HepG2 (cell line): ENCODE data around the gene SLC25A23. TPM values are rescaled to one million over a fixed set of nuclear protein-coding genes. Genes with fewer than 3 reads are reported as not detected.

Experiments
- ARNT2 ChIP-seq: sonication (generic); formaldehyde crosslinking; IDR thresholded peaks from 2 replicates; pipeline ENCODE4 v1.8.0; 2022; ENCODE audit warnings: mild to moderate bottlenecking, low read depth, missing genetic modification reagents, moderate library complexity
- CBFB ChIP-seq: sonication (generic); formaldehyde crosslinking; IDR thresholded peaks from 2 replicates; pipeline ENCODE4 v1.4.0; 2020; ENCODE audit warnings: missing genetic modification reagents
- FOSL2 ChIP-seq: sonication (generic); formaldehyde crosslinking; IDR thresholded peaks from 2 replicates; pipeline ENCODE4 v1.4.0; 2020; ENCODE audit warnings: missing genetic modification reagents
- KLF6 ChIP-seq: IDR thresholded peaks from 2 replicates; pipeline ENCODE4 v1.8.0; 2016; ENCODE audit warnings: missing biosample characterization, missing genetic modification reagents
- MAF1 ChIP-seq: sonication (generic); formaldehyde crosslinking; IDR thresholded peaks from 2 replicates; pipeline ENCODE4 v1.5.0; 2020; ENCODE audit warnings: missing genetic modification reagents, borderline replicate concordance
- MYNN ChIP-seq: sonication (generic); formaldehyde crosslinking; IDR thresholded peaks from 2 replicates; pipeline ENCODE4 v1.4.0; 2020; ENCODE audit warnings: mild to moderate bottlenecking, low read depth, missing genetic modification reagents
- NR2F6 ChIP-seq, 2 experiments: IDR thresholded peaks; 2 replicates each; pipeline ENCODE4 v1.6.1; 2016; ENCODE audit warnings: antibody characterized with exemption in 1 of 2, mild to moderate bottlenecking in 1 of 2
- RNF219 ChIP-seq: sonication (generic); formaldehyde crosslinking; IDR thresholded peaks from 2 replicates; pipeline ENCODE4 v1.5.0; 2020; ENCODE audit warnings: mild to moderate bottlenecking, missing genetic modification reagents
- YY1 ChIP-seq: IDR thresholded peaks from 2 replicates; pipeline ENCODE4 v1.6.1; 2011; ENCODE audit warnings: low read length, low read depth, moderate library complexity, mild to moderate bottlenecking; ENCODE audit not compliant: insufficient read depth, insufficient replicate concordance
- ZFP90 ChIP-seq: sonication (generic); formaldehyde crosslinking; IDR thresholded peaks from 2 replicates; pipeline ENCODE4 v1.8.0; 2022; ENCODE audit warnings: missing genetic modification reagents, mild to moderate bottlenecking, inconsistent platforms, borderline replicate concordance
- ZMYM3 ChIP-seq: sonication (generic); formaldehyde crosslinking; IDR thresholded peaks from 2 replicates; pipeline ENCODE4 v1.5.1; 2020; ENCODE audit warnings: mild to moderate bottlenecking, missing genetic modification reagents
- ZNF12 ChIP-seq: sonication (generic); formaldehyde crosslinking; IDR thresholded peaks from 2 replicates; pipeline ENCODE4 v1.5.0; 2020; ENCODE audit warnings: missing genetic modification reagents
- ZNF274 ChIP-seq: sonication (generic); formaldehyde crosslinking; IDR thresholded peaks from 2 replicates; pipeline ENCODE4 v1.5.1; 2020; ENCODE audit warnings: mild to moderate bottlenecking, missing genetic modification reagents
- ZNF431 ChIP-seq: sonication (generic); formaldehyde crosslinking; IDR thresholded peaks from 2 replicates; pipeline ENCODE4 v1.9.0; 2022; ENCODE audit warnings: missing genetic modification reagents, low read depth, mild to moderate bottlenecking, borderline replicate concordance
- ZNF432 ChIP-seq: sonication (generic); formaldehyde crosslinking; IDR thresholded peaks from 2 replicates; pipeline ENCODE4 v1.5.0; 2020; ENCODE audit warnings: missing genetic modification reagents, mild to moderate bottlenecking, borderline replicate concordance
- ZNF460 ChIP-seq: sonication (generic); formaldehyde crosslinking; IDR thresholded peaks from 2 replicates; pipeline ENCODE4 v1.5.1; 2020; ENCODE audit warnings: missing genetic modification reagents, mild to moderate bottlenecking, borderline replicate concordance
- ZNF605 ChIP-seq: sonication (generic); formaldehyde crosslinking; IDR thresholded peaks from 2 replicates; pipeline ENCODE4 v1.8.0; 2022; ENCODE audit warnings: mild to moderate bottlenecking, missing genetic modification reagents
- ZNF672 ChIP-seq: sonication (generic); formaldehyde crosslinking; IDR thresholded peaks from 2 replicates; pipeline ENCODE4 v1.8.1; 2022; ENCODE audit warnings: missing genetic modification reagents
- polyA plus RNA-seq, 8 experiments: library from polyadenylated mRNA; depleted of rRNA in 3 of 8; stranded (reverse) in 7 of 8; unstranded in 1 of 8; fragments of >200 nt; fragmentation: Illumina TruSeq in 4 of 8; extraction: Trizol in 4 of 8; gene quantifications; 2 replicates each; pipeline versions ENCODE4 v1.2.1 to v1.2.3, GENCODE V29; 2011 to 2016; ENCODE audit warnings: low read depth in 4 of 8, missing spikeins in 1 of 8, mixed read lengths in 1 of 8; ENCODE audit not compliant: insufficient read depth in 1 of 8
- total RNA-seq, 5 experiments: library from RNA; depleted of rRNA; stranded (reverse); fragments of >200 nt; fragmentation: Illumina TruSeq; extraction: Trizol; gene quantifications; 2 replicates each; pipeline ENCODE4 v1.2.3, GENCODE V29; 2016; ENCODE audit warnings: low read depth in 1 of 5
- TF ChIP-seq, protein P1 (sequence below): sonication (generic); formaldehyde crosslinking; conservative IDR thresholded peaks from 2 replicates; pipeline ENCODE4 v1.4.0; 2020; ENCODE audit warnings: missing genetic modification reagents
- TF ChIP-seq, protein P2 (sequence below): sonication (generic); formaldehyde crosslinking; IDR thresholded peaks from 2 replicates; pipeline ENCODE4 v1.4.0; 2020; ENCODE audit warnings: missing genetic modification reagents, borderline replicate concordance

SLC25A23 gene
- total and polyA plus RNA-seq, 2 of the 13 experiments (the other 11 are each of a cell fraction or from before 2014, with no cell fraction given) = 12.4 to 15.2 TPM

DNA sequence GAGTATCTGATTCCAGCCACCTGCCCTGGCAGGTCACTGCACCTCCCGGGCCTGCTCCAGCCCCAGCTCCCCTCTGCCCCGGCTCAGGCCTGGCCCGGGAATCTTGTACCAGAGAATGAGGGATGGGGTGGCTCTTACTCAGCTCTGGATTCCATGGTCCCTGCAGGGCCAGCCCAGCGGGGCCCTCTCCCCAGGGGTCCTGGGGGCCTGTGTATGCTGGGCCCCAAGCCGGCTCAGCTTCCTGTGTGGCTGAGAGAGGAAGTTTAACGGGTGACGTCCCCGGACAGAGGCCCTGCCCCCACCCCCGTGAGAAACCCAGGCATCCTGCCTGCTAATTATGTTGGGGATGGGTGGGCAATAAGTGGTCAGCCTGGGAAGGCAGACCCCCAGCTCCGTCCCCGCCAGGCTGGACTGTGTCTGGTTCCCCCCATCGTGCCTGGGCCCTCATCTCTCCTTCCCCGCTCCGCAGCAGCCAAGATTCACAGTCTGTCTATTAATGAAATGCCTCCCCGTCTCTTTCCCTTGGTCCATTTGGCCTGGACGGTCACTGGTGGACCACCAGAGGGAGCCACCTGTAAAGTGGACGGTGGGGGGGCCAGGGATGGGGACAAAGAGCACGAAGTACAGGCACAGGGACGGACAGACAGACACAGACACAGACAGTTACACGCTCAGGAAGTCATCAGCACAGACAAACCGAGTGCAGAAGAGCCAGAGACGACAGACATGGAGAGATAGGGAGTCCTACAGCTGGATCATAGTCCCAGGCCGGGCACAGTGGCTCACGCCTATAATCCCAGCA, 22.1 kb upstream of the SLC25A23 start, which contains the start of gene DENND1C (continued):
- TF ChIP-seq, protein P1, sequence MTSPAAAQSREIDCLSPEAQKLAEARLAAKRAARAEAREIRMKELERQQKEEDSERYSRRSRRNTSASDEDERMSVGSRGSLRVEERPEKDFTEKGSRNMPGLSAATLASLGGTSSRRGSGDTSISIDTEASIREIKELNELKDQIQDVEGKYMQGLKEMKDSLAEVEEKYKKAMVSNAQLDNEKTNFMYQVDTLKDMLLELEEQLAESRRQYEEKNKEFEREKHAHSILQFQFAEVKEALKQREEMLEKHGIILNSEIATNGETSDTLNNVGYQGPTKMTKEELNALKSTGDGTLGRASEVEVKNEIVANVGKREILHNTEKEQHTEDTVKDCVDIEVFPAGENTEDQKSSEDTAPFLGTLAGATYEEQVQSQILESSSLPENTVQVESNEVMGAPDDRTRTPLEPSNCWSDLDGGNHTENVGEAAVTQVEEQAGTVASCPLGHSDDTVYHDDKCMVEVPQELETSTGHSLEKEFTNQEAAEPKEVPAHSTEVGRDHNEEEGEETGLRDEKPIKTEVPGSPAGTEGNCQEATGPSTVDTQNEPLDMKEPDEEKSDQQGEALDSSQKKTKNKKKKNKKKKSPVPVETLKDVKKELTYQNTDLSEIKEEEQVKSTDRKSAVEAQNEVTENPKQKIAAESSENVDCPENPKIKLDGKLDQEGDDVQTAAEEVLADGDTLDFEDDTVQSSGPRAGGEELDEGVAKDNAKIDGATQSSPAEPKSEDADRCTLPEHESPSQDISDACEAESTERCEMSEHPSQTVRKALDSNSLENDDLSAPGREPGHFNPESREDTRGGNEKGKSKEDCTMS = no peak
- TF ChIP-seq RNF219 (CRISPR knock-in tag) (no peak), FOSL2 (CRISPR knock-in tag) (no peak), ZNF460 (CRISPR knock-in tag) (no peak), NR2F6 (IDR thresholded peaks at IDR 0.05) (no peak), NR2F6 (CRISPR knock-in tag; IDR thresholded peaks at IDR 0.05) (0 out of 2 replicates have a peak, but pooled peaks have one; percentile 7), ZNF431 (no peak), ZFP90 (CRISPR knock-in tag) (no peak), YY1 (peak; percentile 28), ZNF672 (CRISPR knock-in tag) (no peak), MAF1 (CRISPR knock-in tag) (0 out of 2 replicates have a peak, but pooled peaks have one; percentile 35), ZNF12 (no peak), ZNF274 (CRISPR knock-in tag) (0 out of 2 replicates have a peak, but pooled peaks have one; percentile 37), ZNF432 (CRISPR knock-in tag) (no peak), CBFB (CRISPR knock-in tag) (no peak), ARNT2 (CRISPR knock-in tag) (no peak), ZMYM3 (CRISPR knock-in tag) (peak; percentile 60), ZNF605 (CRISPR knock-in tag) (no peak), MYNN (CRISPR knock-in tag) (no peak), KLF6 (CRISPR knock-in tag) (no peak)
- TF ChIP-seq, protein P2, sequence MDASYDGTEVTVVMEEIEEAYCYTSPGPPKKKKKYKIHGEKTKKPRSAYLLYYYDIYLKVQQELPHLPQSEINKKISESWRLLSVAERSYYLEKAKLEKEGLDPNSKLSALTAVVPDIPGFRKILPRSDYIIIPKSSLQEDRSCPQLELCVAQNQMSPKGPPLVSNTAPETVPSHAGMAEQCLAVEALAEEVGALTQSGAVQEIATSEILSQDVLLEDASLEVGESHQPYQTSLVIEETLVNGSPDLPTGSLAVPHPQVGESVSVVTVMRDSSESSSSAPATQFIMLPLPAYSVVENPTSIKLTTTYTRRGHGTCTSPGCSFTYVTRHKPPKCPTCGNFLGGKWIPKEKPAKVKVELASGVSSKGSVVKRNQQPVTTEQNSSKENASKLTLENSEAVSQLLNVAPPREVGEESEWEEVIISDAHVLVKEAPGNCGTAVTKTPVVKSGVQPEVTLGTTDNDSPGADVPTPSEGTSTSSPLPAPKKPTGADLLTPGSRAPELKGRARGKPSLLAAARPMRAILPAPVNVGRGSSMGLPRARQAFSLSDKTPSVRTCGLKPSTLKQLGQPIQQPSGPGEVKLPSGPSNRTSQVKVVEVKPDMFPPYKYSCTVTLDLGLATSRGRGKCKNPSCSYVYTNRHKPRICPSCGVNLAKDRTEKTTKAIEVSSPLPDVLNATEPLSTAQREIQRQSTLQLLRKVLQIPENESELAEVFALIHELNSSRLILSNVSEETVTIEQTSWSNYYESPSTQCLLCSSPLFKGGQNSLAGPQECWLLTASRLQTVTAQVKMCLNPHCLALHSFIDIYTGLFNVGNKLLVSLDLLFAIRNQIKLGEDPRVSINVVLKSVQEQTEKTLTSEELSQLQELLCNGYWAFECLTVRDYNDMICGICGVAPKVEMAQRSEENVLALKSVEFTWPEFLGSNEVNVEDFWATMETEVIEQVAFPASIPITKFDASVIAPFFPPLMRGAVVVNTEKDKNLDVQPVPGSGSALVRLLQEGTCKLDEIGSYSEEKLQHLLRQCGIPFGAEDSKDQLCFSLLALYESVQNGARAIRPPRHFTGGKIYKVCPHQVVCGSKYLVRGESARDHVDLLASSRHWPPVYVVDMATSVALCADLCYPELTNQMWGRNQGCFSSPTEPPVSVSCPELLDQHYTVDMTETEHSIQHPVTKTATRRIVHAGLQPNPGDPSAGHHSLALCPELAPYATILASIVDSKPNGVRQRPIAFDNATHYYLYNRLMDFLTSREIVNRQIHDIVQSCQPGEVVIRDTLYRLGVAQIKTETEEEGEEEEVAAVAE (CRISPR knock-in tag) = no peak
